GM20431 (cell line): ENCODE measurements around the gene PRAMEF20.

Experiments
- in situ Hi-C: fragments of 300-500 bp; cut with MseI, MboI; formaldehyde crosslinking; loops from one replicate; pipeline ENCODE4 v1.15.0; 2020; ENCODE audit warnings: low sequenced_read_pairs; ENCODE audit not compliant: unreplicated experiment

Gene PRAMEF20

DNA sequence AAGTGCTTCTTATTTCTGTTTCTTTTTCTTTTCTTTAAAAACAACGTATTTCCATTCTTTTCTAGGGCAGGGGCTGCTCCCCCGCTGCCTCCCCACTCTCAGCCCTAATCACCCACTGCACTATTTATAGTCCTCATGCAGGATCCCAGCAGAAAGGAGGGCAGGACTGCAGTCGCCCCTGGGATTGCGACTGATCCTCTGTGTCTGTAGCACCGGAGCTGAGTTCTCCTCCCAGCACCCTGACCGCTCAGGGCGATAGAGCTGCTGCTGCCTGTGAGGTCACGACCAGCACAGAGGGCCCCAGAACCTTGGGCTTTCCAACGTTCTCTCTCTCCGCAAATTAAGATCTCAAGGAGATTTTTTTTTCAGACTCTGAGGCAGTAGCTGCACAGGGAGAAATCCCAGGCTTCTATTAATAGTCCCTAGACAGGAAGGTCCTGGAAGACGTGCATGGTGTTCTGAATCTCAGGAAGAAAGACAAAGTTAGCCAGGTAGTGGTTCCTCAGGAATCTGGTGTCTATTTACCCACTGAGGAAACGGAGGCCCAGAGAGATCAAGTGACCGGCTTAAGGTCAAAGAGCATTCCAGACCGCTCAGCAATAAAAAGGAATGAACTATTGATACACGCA, 46.8 kb downstream of the PRAMEF20 start:
- in situ Hi-C loops: no loop called here

DNA sequence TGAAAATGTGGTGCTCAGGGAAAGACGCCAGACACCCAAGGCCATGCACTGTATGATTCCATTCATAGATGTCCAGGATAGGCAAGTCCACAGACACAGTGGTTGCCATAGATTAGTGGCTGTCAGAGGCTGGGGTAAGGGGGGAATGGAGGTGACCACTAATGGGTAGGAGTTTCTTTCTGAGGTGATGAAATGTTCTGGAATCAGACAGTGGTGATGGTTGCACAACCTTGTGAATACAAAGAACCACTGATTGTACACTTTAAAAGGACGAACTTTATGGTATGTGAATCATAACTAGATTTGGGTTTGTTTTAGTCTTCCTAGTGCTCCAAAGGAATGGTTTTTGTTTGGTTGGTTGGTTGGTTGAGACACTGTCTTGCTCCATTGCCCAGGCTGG, 51.7 kb downstream of the PRAMEF20 start:
- in situ Hi-C loops: no loop called here

GRCh38 chr1:13462682-13463081, 52.4 kb downstream of the PRAMEF20 start:
- in situ Hi-C loops: no loop called here

DNA sequence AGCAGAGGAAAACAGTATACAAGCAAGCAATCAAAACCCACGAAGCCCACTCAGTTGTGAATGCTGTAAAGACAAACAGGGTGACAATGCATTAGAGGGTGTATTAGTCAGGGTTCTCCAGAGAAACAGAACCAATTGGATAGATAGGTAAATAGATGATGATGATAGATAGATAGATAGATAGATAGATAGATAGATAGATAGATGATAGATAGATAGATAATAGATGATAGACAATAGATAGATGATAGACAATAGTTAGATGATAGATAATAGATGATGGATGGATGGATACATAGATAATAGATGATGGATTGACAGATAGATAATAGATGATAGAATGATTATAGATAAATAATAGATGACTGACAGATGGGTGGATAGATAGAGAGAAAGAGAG, 55.3 kb downstream of the PRAMEF20 start:
- in situ Hi-C loops: no loop called here

DNA sequence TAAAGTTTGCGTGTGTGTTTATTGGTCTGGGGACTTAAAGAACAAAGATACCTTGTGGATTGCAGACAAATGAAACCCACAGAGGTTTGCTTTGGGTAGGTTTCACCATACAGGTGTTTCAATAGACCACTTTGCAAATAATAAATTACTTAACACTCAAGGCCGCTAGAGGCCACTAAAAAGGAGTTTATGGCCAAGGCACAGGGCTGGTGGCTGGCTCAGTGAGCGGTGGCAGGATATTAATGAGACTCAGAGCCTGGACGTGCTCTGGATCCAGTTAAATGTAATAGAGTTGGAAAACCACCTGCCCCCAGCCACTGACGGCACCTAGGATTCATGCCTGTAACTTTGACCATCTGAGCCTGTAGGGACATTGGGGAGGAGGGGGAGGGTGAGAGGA, 59.1 kb downstream of the PRAMEF20 start:
- in situ Hi-C loops: no loop called here
